Breast epithelium (tissue), 3 donors: ENCODE results near the gene KRTAP4-6.
"Not testable (repeated sequence)": the region's sequence is repeated elsewhere in the genome, so short reads cannot be mapped to it uniquely, and the experiment has no call there.

Source experiments
- CTCF ChIP-seq, 3 donors: fragments of 450-650 bp; IDR thresholded peaks; one replicate each; pipeline ENCODE4 v1.5.1; 2016 to 2017; ENCODE audit warnings: antibody characterized with exemption in 3 of 3, mild to moderate bottlenecking in 3 of 3, moderate library complexity in 3 of 3
- POLR2A ChIP-seq: fragments of 450-650 bp; IDR thresholded peaks from one replicate; pipeline ENCODE4 v1.6.1; 2016; ENCODE audit warnings: antibody characterized with exemption, mild to moderate bottlenecking, moderate library complexity

- TF ChIP-seq POLR2A; CTCF (IDR thresholded peaks at IDR 0.05): not testable (repeated sequence)
These were observed 479 bp downstream of the KRTAP4-6 start for GRCh38 chr17:41139865-41140264.
